H1 (cell line): ENCODE measurements around the gene RASAL1. TPM values are rescaled to one million over a fixed set of nuclear protein-coding genes. Genes with fewer than 3 reads are reported as not detected.

Experiments
- CBX5 ChIP-seq: fragments of 300-800, 300-1000 bp; sonication (generic); IDR thresholded peaks from 2 replicates; pipeline ENCODE4 v1.7.1; 2016; ENCODE audit warnings: antibody characterized with exemption, low read length, low read depth
- CEBPB ChIP-seq: IDR thresholded peaks from 2 replicates; pipeline ENCODE4 v1.6.1; 2012; ENCODE audit warnings: low read depth, low read length
- MAFK ChIP-seq: IDR thresholded peaks from 2 replicates; pipeline ENCODE4 v1.6.1; 2012; ENCODE audit warnings: low read depth, mild to moderate bottlenecking, improper control_type of control experiment, low read length
- polyA plus RNA-seq, 7 experiments: library from polyadenylated mRNA; depleted of rRNA in 3 of 7; stranded (reverse) in 5 of 7; unstranded in 2 of 7; fragments of >200 nt in 5 of 7; fragments of 200-250 nt in 2 of 7; gene quantifications; 1 replicate in 5 of 7; 2 replicates in 1 of 7; 4 replicates in 1 of 7; pipeline versions ENCODE4 v1.2.1 to v1.2.3, GENCODE V29; 2011 to 2013; ENCODE audit warnings: missing spikeins in 2 of 7, mixed read lengths in 2 of 7
- total RNA-seq: library from RNA; stranded (reverse); fragmentation: NEBNext Ultra II Directional; extraction: Animal tissue kit (Norgen Biotek cat#: 25700); gene quantifications from 2 replicates; pipeline ENCODE4 v1.2.1, GENCODE V29; 2021

RASAL1 gene
- total and polyA plus RNA-seq, 2 of the 8 experiments (the other 6 are each of a cell fraction or from before 2014, with no cell fraction given): 3.7 to 5.0 TPM

DNA sequence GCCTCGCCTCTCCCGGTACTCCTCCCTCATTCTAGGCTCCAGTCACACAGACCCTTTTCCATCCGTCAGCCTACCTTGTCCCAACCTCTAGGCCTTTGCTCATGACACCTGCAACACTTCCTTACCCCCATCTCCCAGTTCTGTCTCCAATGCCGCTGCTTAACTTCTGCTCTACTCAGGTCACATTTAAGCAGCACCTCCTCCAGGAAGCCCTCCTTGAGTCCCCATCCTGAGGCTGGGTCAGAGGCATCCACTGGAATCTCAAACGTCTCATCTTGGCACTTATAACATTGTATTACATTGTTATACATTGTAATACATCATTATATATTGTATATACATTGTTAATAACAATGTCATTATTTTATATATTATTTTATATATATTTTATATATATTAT lies 32.8 kb downstream of the RASAL1 start (continued):
- TF ChIP-seq MAFK: no peak
- no peak for TF ChIP-seq CBX5
- TF ChIP-seq CEBPB: no peak
